Natural killer cell (primary cell): Measurements from ENCODE around the gene CAMTA1. TPM values are rescaled to one million over a fixed set of nuclear protein-coding genes. Genes with fewer than 3 reads are reported as not detected.
A peak's percentile ranks its signal among the peaks of the same experiment; 100 is the strongest.

ENCODE experiments used
- ATAC-seq, 3 donors: fragments of 150-1000 bp in 2 of 3; fragments of 200-7000 bp in 1 of 3; cut with Tn5 transposase; 1 replicate in 1 of 3; 2 replicates in 2 of 3; pipeline ENCODE4 v1.10.0; 2021; ENCODE audit warnings: mild to moderate bottlenecking in 2 of 3, moderate library complexity in 2 of 3
- DNase-seq, 2 donors: peaks; one replicate each; pipeline versions ENCODE4 v3.0.0 to v3.0.0-alpha.2; 2013 to 2021; ENCODE audit warnings: mixed read lengths in 1 of 2
- H3K27ac ChIP-seq: one replicate; pipeline ENCODE4 v1.5.1; 2013; ENCODE audit warnings: mild to moderate bottlenecking, low read length
- H3K27me3 ChIP-seq: one replicate; pipeline ENCODE4 v1.6.1; 2013; ENCODE audit warnings: low read length; ENCODE audit not compliant: control insufficient read depth, insufficient read depth
- H3K36me3 ChIP-seq: one replicate; pipeline ENCODE4 v1.6.1; 2013; ENCODE audit warnings: low read length; ENCODE audit not compliant: control insufficient read depth, insufficient read depth
- H3K4me1 ChIP-seq: one replicate; pipeline ENCODE4 v1.6.1; 2013; ENCODE audit warnings: low read length; ENCODE audit not compliant: control insufficient read depth, insufficient read depth
- H3K4me3 ChIP-seq: one replicate; pipeline ENCODE4 v1.5.1; 2013; ENCODE audit warnings: low read length
- H3K9me3 ChIP-seq: one replicate; pipeline ENCODE4 v1.6.1; 2013; ENCODE audit warnings: low read length; ENCODE audit not compliant: control insufficient read depth, insufficient read depth
- H3K27ac Mint-ChIP-seq, 2 donors: one replicate each; pipeline ENCODE4 v1.8.0; 2022; ENCODE audit warnings: mild to moderate bottlenecking in 2 of 2, mixed read lengths in 2 of 2, moderate library complexity in 1 of 2
- H3K27me3 Mint-ChIP-seq, 2 donors: one replicate each; pipeline ENCODE4 v1.8.0; 2022; ENCODE audit warnings: low read depth in 2 of 2, mixed read lengths in 2 of 2
- H3K36me3 Mint-ChIP-seq: one replicate; pipeline ENCODE4 v1.8.0; 2022; ENCODE audit warnings: mixed read lengths
- H3K4me1 Mint-ChIP-seq, 2 donors: one replicate each; pipeline ENCODE4 v1.8.0; 2022; ENCODE audit warnings: mixed read lengths in 2 of 2
- H3K4me3 Mint-ChIP-seq: one replicate; pipeline ENCODE4 v1.8.0; 2022; ENCODE audit warnings: mild to moderate bottlenecking, moderate library complexity, mixed read lengths
- H3K9me3 Mint-ChIP-seq, 2 donors: one replicate each; pipeline ENCODE4 v1.8.0; 2022; ENCODE audit warnings: mixed read lengths in 2 of 2
- WGBS: methylation state at CpG from one replicate; pipeline ENCODE4 v1.1.7; 2013; ENCODE audit warnings: missing lambda C conversion rate; ENCODE audit not compliant: insufficient coverage; 5-methylcytosine and 5-hydroxymethylcytosine counted together
- intact Hi-C: fragments of 100-400 bp; cut with micrococcal nuclease; formaldehyde crosslinking; loops from one replicate; pipeline ENCODE4 v1.14.2; 2022
- total RNA-seq, 4 donors: library from RNA; stranded (reverse); fragments of 120-200 nt in 1 of 4; gene quantifications; one replicate each; pipeline versions ENCODE4 v1.2.3 to v1.2.4, GENCODE V29; 2013 to 2022
- TF ChIP-seq, protein P1 (sequence below): fragments of 200-600 bp; IDR thresholded peaks from one replicate; pipeline ENCODE4 v1.8.0; 2022; ENCODE audit warnings: antibody characterized with exemption

CAMTA1 gene
- total RNA-seq, 3 donors from 2014 or later (not counting 1 experiment from before 2014, with no cell fraction given), result 40.6 to 53.3 (median 44.9) TPM

DNA sequence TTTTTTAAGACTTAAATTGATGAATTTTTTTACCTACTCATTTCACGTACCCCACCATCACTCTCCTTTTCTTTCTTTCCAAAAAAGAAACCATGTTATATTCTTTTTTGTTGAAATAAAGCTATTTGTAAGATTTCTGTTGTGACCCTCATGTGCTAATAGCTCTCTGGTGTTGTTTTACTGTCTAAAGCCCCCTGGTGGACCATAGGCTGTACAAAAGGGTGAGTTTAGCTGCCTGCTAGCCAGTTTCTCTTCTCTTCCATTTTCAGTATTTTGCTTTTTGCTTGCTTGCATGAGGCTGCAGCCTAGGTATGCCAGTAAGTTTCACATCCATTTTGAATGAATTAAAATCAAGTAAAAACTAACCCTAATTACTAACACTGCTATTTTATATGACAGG, 970.2 kb downstream of the CAMTA1 start:
- H3K27me3 Mint-ChIP-seq, result peaks cover 0 to 3% of the 10 kb centered on the region in 2 donors
- WGBS, result no CpG with 5 or more reads among the region's 1 CpG
- H3K27me3 ChIP-seq, result no peaks in the 10 kb centered on the region
- no peak for DNase-seq
- no peaks in the 10 kb centered on the region for H3K9me3 ChIP-seq
- H3K36me3 ChIP-seq, result no peaks in the 10 kb centered on the region
- no peaks in the 10 kb centered on the region for H3K9me3 Mint-ChIP-seq
- intact Hi-C loops, result no loop called here
- H3K27ac ChIP-seq, result no peak overlapping the region
- H3K4me3 ChIP-seq, result no peak overlapping the region
- H3K4me1 Mint-ChIP-seq, result peaks cover 9 to 14% of the 10 kb centered on the region in 2 donors
- H3K4me1 ChIP-seq, result peaks cover 4% of the 10 kb centered on the region
- H3K27ac Mint-ChIP-seq, result no peak overlapping the region
- peak in 1 of 3 donors; percentile 47 for ATAC-seq
- no peaks in the 10 kb centered on the region for H3K36me3 Mint-ChIP-seq
- TF ChIP-seq, protein P1, sequence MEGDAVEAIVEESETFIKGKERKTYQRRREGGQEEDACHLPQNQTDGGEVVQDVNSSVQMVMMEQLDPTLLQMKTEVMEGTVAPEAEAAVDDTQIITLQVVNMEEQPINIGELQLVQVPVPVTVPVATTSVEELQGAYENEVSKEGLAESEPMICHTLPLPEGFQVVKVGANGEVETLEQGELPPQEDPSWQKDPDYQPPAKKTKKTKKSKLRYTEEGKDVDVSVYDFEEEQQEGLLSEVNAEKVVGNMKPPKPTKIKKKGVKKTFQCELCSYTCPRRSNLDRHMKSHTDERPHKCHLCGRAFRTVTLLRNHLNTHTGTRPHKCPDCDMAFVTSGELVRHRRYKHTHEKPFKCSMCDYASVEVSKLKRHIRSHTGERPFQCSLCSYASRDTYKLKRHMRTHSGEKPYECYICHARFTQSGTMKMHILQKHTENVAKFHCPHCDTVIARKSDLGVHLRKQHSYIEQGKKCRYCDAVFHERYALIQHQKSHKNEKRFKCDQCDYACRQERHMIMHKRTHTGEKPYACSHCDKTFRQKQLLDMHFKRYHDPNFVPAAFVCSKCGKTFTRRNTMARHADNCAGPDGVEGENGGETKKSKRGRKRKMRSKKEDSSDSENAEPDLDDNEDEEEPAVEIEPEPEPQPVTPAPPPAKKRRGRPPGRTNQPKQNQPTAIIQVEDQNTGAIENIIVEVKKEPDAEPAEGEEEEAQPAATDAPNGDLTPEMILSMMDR, result no peak
- no peak overlapping the region for H3K4me3 Mint-ChIP-seq

DNA sequence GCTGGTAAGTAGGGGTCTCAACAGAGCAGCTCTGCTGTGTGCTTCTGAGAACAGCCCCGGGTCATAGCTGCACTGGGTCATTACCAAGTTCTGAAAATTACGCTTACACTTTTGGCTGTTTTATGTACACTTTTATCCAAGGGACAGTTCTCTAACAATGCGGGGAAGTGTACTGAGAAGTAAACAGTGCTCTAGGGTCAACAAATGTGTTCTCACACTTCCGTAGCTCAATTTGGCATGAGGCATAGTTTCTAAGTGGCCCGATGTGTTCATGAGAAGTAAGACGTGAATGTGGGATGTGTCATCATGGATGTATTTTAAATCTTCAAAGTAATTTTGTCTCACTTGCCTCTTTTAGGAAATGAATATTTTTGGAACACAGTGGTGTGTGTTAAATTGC, 975.0 kb downstream of the CAMTA1 start:
- Mint-ChIP-seq H3K27me3 (peaks cover 3 to 16% of the 10 kb centered on the region in 2 donors), H3K27ac (no peak overlapping the region), H3K4me3 (no peak overlapping the region), H3K9me3 (no peaks in the 10 kb centered on the region), H3K4me1 (no peaks in the 10 kb centered on the region), H3K36me3 (no peaks in the 10 kb centered on the region)
- TF ChIP-seq, protein P1, result no peak
- Histone ChIP-seq H3K4me3 (no peak overlapping the region), H3K27me3 (no peaks in the 10 kb centered on the region), H3K36me3 (no peaks in the 10 kb centered on the region), H3K27ac (no peak overlapping the region), H3K9me3 (no peaks in the 10 kb centered on the region), H3K4me1 (no peaks in the 10 kb centered on the region)
- no peak for DNase-seq
- intact Hi-C loops, result no loop called here
- no peak for ATAC-seq
- 90% methylated on average over 6 of the region's 6 CpGs for WGBS

DNA sequence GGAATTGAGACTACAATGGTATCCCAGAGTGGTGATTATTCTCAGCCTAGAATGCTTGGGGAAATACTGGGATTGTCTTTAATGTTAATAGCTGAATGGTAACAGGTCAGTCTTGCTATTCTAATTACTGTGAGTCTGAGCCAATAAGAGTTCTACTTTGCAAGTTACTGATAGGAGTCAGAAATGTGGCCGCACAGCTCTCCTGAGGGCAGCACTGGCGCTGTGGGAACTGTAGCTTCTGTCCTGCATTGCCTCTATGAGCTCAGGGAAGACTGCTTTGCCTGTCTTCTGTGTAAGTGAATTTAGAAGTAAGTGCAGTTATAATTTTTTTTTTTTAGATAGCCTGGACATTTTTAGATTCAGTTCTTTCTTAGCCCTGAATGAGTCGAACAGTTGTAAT, 975.8 kb downstream of the CAMTA1 start:
- H3K4me3 ChIP-seq, result no peak overlapping the region
- DNase-seq (no peak), ATAC-seq (no peak)
- intact Hi-C loops, result no loop called here
- no peak overlapping the region for H3K27ac ChIP-seq
- Mint-ChIP-seq H3K9me3 (no peaks in the 10 kb centered on the region), H3K4me1 (no peaks in the 10 kb centered on the region), H3K27ac (no peak overlapping the region), H3K27me3 (peaks cover 6 to 18% of the 10 kb centered on the region in 2 donors), H3K4me3 (no peak overlapping the region), H3K36me3 (no peaks in the 10 kb centered on the region)
- H3K27me3 ChIP-seq, result no peaks in the 10 kb centered on the region
- no peaks in the 10 kb centered on the region for H3K36me3 ChIP-seq
- 85% methylated on average over 3 of the region's 3 CpGs for whole genome bisulfite sequencing
- H3K4me1 ChIP-seq, result no peaks in the 10 kb centered on the region
- no peaks in the 10 kb centered on the region for H3K9me3 ChIP-seq
- TF ChIP-seq, protein P1, result no peak

DNA sequence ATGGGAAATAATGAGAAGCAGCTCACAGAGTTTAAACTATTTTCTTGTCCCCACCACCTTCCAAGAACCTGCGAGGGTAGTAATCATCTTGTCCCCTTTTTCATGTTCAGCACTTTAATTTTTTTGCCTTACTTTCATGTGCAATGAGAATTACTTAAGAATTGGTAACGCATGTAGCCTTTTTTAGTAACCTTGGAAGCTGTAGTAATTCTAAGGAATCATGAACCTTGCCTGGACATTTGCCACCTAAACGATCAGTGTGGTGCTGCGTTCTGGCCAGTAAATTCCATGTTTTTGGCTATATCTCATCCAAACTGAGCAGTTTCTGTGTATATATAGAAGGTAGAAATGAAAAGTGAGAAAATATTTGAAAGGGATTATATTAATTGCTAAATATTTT, 981.9 kb downstream of the CAMTA1 start:
- WGBS, result 92% methylated on average over 3 of the region's 4 CpGs
- no peak overlapping the region for H3K4me3 Mint-ChIP-seq
- intact Hi-C loops, result no loop called here
- H3K9me3 Mint-ChIP-seq, result no peaks in the 10 kb centered on the region
- no peaks in the 10 kb centered on the region for H3K36me3 Mint-ChIP-seq
- peaks cover 12 to 33% of the 10 kb centered on the region in 2 donors for H3K27me3 Mint-ChIP-seq
- no peaks in the 10 kb centered on the region for H3K27me3 ChIP-seq
- H3K4me3 ChIP-seq, result no peak overlapping the region
- H3K27ac Mint-ChIP-seq, result no peak overlapping the region
- H3K9me3 ChIP-seq, result no peaks in the 10 kb centered on the region
- ATAC-seq, result no peak
- no peak for DNase-seq
- peaks cover 12 to 13% of the 10 kb centered on the region in 2 donors for H3K4me1 Mint-ChIP-seq
- TF ChIP-seq, protein P1, result no peak
- peaks cover 13% of the 10 kb centered on the region for H3K4me1 ChIP-seq
- no peak overlapping the region for H3K27ac ChIP-seq
- no peaks in the 10 kb centered on the region for H3K36me3 ChIP-seq
